T1000 (cell line): ENCODE data around the gene CUEDC1.
"Not testable (repeated sequence)": the region's sequence is repeated elsewhere in the genome, so short reads cannot be mapped to it uniquely, and the experiment has no call there.

Experiments
- DNase-seq: peaks from one replicate; lab custom pipeline; 2025; ENCODE audit warnings: mixed read lengths; lab: John Stamatoyannopoulos, UW

The CUEDC1 gene

DNA sequence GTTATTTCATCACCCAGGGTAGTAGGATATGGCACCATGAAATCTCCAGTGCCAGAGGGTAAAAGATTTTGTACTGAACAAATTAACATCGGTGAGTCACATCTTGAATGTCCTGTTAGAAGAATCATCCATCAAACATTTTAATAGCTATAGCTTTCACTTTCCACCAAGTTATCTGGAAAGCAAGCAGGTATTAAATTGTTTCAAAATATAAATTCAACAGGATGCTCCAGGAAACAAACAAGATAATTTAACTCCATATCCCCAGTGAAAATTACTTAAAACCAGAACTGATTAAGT is 30.4 kb upstream of the CUEDC1 start:
- DNase-seq: no peak

- DNase-seq: no peak
Observed at GRCh38 chr17:57984936-57985674, 29.9 kb upstream of the CUEDC1 start.

DNA sequence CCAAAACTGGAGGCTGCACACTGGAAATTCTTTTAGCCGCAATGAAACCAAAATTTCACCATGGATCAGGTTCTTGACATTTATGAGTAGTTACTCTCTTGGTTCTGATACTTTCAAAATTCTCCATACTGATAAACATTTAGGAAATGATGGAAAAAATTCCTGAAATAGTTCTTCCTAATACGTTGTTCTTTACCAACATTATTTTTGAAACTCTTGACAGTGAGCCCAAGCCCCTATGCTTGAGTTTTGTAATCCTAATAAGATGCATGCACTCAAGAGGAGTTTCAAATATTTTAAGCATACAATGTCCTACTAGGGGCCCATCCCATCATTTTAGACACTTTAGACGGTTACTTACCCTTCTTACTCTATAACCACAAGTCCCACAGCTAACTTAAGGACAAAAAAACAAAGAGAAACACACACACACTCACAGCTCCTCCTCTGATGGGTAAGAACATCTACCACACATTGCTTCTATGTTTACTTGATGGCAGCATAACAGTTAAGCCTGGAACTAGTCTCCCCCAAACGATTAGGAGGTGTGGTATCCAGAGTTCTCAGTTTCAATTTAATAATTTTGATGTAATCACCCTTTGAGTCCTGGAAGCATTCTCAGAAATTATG is 29.2 kb upstream of the CUEDC1 start:
- DNase-seq: no peak

DNA sequence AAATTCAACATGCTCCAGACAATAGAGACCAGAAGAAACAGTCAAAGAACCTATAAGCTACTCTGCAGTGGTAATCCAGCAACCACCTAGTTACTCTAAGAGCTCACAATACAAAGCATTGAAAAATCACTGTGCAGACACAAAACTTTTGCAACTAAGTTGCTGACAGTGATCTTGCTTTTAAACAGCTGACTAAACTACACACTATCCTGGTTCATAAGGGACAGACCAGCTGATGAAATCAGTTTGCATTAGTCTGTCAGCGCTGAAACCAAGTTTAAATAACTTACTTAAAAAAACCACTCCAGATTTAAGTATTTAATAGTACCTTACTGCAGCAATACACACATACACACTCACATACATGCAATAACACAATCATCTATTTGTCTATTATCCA is 28.2 kb upstream of the CUEDC1 start:
- DNase-seq: no peak

- DNase-seq: no peak
Observed at GRCh38 chr17:57982452-57983170, 27.4 kb upstream of the CUEDC1 start.

DNA sequence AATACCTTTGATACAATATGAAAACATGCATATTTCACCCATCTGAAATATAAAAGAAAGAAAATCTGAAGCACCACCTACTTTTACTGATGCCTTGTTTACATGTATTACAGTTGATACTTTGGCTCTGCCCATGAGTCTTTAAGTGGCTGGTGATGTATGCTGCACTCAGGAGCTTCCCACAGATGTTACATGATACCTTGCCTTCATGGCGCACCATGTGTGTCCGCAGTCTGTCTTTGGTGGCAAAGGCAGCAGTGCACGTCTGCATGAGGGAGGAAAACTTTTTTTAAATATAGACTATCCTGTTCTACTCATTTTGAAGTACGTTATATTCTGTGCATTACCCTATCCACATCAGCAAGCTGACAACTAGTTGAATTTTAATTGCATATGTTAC is 25.3 kb upstream of the CUEDC1 start:
- no peak for DNase-seq

DNA sequence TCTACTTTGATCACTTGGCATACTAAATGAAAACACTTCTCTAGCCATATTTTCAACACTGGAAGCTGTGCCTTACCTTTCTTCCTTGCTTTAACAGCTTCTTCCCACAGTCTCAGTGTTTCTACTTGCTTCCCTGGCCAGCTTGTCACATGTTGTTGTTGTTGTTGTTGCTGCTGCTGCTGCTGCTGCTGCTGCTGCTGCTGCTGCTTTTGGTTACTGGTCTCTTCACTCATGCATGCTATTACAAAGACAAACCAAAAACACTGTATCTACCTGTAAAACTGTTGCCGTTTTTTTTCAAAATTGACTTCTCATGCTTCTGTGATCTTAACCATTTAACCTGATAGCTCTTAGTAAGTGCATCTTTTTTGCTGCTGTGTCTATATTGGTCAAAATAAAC is 23.9 kb upstream of the CUEDC1 start:
- no peak for DNase-seq

GRCh38 chr17:57976594-57976993 is 21.4 kb upstream of the CUEDC1 start:
- no peak for DNase-seq

- DNase-seq: no peak
Observed at GRCh38 chr17:57975044-57975443, 19.8 kb upstream of the CUEDC1 start.

DNA sequence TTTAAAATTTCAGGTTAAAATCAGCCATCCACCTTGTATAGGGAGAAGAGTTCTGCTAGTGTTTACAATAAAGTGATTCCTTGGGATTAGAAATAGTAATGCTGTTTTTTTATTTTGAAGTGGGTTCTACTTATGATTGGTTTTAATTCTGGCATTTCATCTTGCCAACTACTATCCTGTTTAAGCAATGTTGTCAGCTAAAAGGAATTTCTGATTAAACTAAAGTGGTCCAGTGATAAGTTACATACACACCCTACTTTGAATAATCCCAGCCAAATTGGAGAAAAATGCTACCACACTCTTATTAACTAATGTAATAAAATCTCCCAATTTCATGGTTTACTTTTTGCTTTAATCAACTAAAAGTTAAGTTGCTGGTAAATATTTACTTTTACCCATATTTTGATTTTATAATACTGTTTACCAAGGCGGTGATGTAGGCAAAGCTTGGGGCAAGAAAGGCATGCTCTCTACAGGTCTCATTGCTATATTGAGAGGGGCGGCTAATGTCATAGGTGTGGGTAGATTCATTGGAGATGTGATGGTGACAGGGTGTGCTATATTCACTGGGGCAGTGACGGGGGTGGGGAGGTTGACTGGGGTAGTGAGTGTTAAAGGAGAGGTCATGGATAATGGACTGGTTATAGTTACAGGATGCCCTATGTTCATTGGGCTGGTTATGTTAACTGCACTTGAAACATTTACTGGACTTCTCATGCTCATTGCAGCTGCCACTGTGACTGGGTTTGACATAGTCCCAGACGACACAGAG is 19.0 kb upstream of the CUEDC1 start:
- DNase-seq: not testable (repeated sequence)

- DNase-seq: no peak
Observed at GRCh38 chr17:57972151-57972550, 16.9 kb upstream of the CUEDC1 start.

- no peak for DNase-seq
Observed at GRCh38 chr17:57971572-57971971, 16.4 kb upstream of the CUEDC1 start.

DNA sequence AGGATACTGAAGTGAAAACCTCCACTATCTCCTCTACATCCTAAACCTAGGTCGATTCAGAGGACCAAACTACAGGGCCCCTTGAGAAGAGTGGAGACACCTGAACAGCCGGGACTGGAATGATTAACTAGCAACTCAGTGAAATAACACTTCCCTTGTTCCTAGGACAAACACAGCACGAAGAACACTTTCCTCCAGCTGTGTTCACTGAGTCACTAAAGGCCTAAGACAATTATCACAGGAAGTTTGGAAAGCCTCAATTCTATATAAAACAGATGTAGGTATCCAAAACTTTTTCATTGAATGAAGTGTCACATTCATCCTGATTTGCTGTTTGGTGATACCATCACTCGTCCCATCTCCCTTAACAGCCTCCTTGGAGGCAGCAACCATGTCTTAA is 15.5 kb upstream of the CUEDC1 start:
- no peak for DNase-seq

- no peak for DNase-seq
Observed at GRCh38 chr17:57968456-57968855, 13.2 kb upstream of the CUEDC1 start.

DNA sequence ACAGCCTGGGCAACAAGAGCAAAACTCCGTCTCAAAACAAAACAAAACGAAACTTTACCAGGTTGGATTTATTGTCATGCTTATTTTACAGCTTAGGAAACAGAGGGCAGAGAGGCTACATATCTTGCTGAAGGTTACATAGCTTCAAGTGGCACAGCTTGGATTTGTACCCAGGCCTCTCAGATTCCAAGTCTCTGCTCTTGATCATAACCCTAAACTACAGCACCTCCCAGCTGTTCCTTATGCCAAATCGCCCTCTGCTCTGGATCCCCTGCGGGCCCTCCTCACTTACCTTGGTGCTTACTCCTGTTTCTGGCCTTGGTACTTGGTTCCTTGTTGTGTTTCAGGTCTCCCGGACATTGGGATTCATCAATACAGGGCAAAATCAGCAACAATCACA is 11.7 kb upstream of the CUEDC1 start:
- DNase-seq: no peak

- DNase-seq: no peak
Observed at GRCh38 chr17:57966246-57966645, 11.0 kb upstream of the CUEDC1 start.

DNA sequence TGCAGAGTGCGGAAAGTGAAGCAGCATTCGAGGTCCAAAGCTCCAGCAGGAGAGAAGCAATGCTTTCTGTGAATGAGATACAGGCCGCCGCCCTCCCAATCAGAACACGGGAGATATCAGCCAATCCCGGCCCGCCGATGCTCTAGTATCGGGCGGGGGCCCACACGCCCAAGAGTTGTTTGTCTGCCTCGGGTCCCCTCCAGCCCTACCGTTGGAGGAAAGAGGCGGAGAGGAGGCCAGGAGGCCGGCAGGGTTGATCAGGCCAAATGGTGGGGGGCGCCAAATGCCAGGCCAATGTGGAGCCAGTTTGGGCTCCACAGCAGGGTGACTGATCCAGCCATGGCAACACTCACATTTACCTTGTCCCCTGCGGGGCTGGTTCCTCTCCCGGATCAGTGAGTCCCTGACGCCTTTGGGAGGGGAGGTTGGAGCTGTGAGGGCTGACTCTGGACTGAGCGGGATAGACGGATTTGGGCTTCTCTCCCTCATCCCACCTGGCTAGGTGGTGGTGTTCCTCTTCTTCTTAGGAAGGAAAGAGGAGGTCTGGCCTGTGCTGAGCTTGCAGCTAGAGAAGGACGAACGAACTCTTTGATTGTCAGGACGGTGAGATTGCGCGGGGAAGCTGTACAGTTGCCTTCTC is 10.4 kb upstream of the CUEDC1 start:
- DNase-seq: no peak

- no peak for DNase-seq
Observed at GRCh38 chr17:57963149-57963511, 7.9 kb upstream of the CUEDC1 start.

GRCh38 chr17:57962279-57963148 is 7.3 kb upstream of the CUEDC1 start:
- no peak for DNase-seq

- DNase-seq: no peak
Observed at GRCh38 chr17:57959929-57960328, 4.7 kb upstream of the CUEDC1 start.

DNA sequence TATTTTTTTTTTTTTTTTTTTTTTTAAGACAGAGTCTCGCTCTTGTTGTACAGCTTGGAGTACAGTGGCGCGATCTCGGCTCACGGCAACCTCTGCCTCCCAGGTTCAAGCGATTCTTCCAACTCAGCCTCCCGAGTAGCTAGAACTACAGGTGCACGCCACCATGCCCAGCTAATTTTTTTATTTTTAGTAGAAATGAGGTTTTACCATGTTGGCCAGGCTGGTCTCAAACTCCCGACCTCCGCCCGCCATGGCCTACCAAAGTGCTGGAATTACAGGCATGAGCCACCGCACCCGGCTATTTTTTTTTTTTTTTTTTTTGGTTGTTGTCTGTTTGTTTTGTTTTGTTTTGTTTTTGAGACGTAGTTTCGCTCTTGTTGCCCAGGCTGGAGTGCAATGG is 3.2 kb upstream of the CUEDC1 start:
- DNase-seq: not testable (repeated sequence)
